NCI-H2171 treated with DMSO at 0.1 percent for 48 hours (cell line): Measurements from ENCODE around the gene PPP1R27.

Experiments used
- DNase-seq: peaks from one replicate; lab custom pipeline; 2025; lab: John Stamatoyannopoulos, UW

Gene PPP1R27

GRCh38 chr17:81834831-81835267, at the start of gene PPP1R27:
Gene PPP1R27 (minus strand): TSS chr17:81835050. CDS start chr17:81834953, 97 bp downstream.
- no peak for DNase-seq

- no peak for DNase-seq
Measured at GRCh38 chr17:81884520-81884919, 49.7 kb upstream of the PPP1R27 start.

- DNase-seq, result no peak
Measured at GRCh38 chr17:81879121-81879520, 44.3 kb upstream of the PPP1R27 start.

- no peak for DNase-seq
Measured at GRCh38 chr17:81878294-81878693, 43.4 kb upstream of the PPP1R27 start.

GRCh38 chr17:81877569-81877968, 42.7 kb upstream of the PPP1R27 start:
- DNase-seq, result no peak

- DNase-seq, result peak; percentile 79
Measured at GRCh38 chr17:81871387-81872230, 36.8 kb upstream of the PPP1R27 start.

- DNase-seq, result no peak
Measured at GRCh38 chr17:81870981-81871386, 36.1 kb upstream of the PPP1R27 start, which contains the start of gene ARHGDIA. Gene ARHGDIA (minus strand): TSS chr17:81871337. CDS start chr17:81869930, 1,407 bp downstream.

- no peak for DNase-seq
Measured at GRCh38 chr17:81870131-81870980, 35.5 kb upstream of the PPP1R27 start.

- no peak for DNase-seq
Measured at GRCh38 chr17:81869221-81870130, 34.6 kb upstream of the PPP1R27 start.

GRCh38 chr17:81868674-81869220, 33.9 kb upstream of the PPP1R27 start:
- DNase-seq, result no peak

GRCh38 chr17:81867991-81868673, 33.3 kb upstream of the PPP1R27 start:
- DNase-seq, result no peak

GRCh38 chr17:81867170-81867990, 32.5 kb upstream of the PPP1R27 start:
- peak; percentile 43 for DNase-seq

GRCh38 chr17:81866440-81867169, 31.8 kb upstream of the PPP1R27 start:
- DNase-seq, result no peak

- peak; percentile 26 for DNase-seq
Measured at GRCh38 chr17:81865733-81866439, 31.0 kb upstream of the PPP1R27 start.

- no peak for DNase-seq
Measured at GRCh38 chr17:81865358-81865732, 30.5 kb upstream of the PPP1R27 start.

- DNase-seq, result no peak
Measured at GRCh38 chr17:81863833-81864768, 29.3 kb upstream of the PPP1R27 start.

GRCh38 chr17:81863123-81863675, 28.3 kb upstream of the PPP1R27 start:
- DNase-seq, result no peak
